Stimulated activated CD4-positive, alpha-beta T cell treated with anti-CD3 and anti-CD28 coated beads, TNF-alpha, amount 100 ng/mL, for 48 hours (primary cell): ENCODE results near the gene TRIM59.
"Not testable (repeated sequence)": the region's sequence is repeated elsewhere in the genome, so short reads cannot be mapped to it uniquely, and the experiment has no call there.

ENCODE experiments used
- DNase-seq, 3 donors: peaks; one replicate each; pipeline ENCODE4 v3.0.0-alpha.2; 2020; ENCODE audit warnings: low read depth in 3 of 3

The TRIM59 gene

GRCh38 chr3:160455846-160456245, 6.3 kb upstream of the TRIM59 start:
- DNase-seq, result no peak

GRCh38 chr3:160454995-160455394, 5.4 kb upstream of the TRIM59 start:
- DNase-seq, result no peak

DNA sequence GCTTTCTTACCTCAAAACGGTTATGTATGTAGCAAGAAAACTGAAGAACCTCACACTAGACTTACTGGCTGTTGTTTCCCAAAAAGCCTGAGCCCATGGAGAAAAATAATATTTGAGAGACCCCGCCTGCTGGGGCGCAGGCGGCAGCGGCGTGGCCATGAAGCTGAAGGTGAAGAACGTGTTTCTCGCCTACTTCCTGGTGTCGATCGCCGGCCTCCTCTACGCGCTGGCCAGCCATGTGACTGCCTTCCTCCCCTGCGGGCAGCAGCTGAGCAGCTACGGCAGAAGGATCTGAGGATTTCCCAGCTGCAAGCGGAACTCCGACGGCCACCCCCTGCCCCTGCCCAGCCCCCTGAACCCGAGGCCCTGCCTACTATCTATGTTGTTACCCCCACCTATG, 2.7 kb upstream of the TRIM59 start:
- not testable (repeated sequence) for DNase-seq

DNA sequence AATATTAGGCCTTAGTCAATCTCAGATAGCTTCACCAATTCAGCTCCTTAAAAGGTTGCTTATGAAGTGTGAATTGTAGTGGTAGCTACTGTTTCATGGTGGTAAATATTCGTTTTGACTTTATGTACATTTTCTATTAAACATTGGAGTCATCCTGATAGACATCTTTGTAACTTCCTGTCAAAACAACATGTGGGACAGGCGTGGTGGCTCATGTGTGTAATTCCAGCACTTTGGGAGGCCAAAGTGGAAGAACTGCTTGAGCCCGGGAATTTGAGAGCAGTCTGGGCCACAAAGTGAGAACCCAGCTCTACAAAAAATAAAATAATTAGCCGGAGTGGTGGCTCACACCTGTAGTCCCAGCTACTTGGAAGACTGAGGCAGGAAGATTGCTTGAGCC, 2.0 kb upstream of the TRIM59 start:
- DNase-seq, result no peak

GRCh38 chr3:160450846-160451245, 1.3 kb upstream of the TRIM59 start:
- no peak for DNase-seq

GRCh38 chr3:160448845-160449635, 546 bp downstream of the TRIM59 start:
- peak in 1 of 3 donors; percentile 38 for DNase-seq

- no peak for DNase-seq
These were observed 2.0 kb downstream of the TRIM59 start for GRCh38 chr3:160447544-160447943.

DNA sequence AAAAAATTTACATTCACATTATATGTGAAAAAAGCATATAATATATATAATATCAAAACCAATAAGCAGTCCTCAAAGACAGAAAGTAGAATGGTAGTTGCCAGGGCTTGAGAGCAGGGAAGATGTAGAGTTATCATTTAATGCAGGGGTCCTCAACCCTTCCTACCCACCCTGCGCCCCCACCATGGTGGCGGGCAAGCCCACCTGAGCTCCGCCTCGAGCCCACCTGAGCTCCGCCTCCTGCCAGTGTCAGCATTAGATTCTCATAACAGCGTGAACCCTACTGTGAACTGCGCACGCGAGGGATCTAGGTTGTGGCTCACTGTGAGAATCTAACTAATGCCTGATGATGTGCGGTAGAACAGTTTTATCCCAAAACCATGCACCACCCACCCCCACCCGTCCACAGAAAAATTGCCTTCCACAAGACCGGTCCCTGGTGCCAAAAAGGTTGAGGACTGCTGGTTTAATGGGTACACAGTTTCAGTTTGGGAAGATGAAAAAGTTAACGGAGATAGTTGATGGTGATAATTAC, 3.0 kb downstream of the TRIM59 start:
- DNase-seq, result no peak

GRCh38 chr3:160445854-160446253, 3.7 kb downstream of the TRIM59 start:
- no peak for DNase-seq

- DNase-seq, result no peak
These were observed 5.2 kb downstream of the TRIM59 start for GRCh38 chr3:160444411-160444810.

- DNase-seq, result no peak
These were observed 8.9 kb downstream of the TRIM59 start for GRCh38 chr3:160440687-160441086.

GRCh38 chr3:160437083-160437455, 12.5 kb downstream of the TRIM59 start:
- DNase-seq, result no peak

DNA sequence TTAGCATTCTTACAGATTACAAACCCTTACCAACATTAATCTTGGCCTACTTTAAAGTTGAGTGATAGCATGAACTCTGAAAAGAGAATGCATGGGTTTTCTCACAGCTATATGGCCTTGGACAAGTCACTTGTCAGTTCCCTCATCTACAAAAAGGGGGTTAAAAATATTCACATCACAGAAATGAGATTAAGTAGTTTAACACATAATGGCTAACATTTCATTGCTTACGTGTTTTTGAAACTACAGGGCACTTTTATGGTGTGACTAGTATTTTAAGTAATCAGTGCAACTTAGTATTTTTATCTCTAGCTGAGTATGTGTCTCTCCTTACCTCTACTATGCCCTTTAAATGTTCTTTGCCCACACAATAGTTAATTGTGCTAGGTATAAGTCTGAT, 13.8 kb downstream of the TRIM59 start:
- DNase-seq, result no peak

DNA sequence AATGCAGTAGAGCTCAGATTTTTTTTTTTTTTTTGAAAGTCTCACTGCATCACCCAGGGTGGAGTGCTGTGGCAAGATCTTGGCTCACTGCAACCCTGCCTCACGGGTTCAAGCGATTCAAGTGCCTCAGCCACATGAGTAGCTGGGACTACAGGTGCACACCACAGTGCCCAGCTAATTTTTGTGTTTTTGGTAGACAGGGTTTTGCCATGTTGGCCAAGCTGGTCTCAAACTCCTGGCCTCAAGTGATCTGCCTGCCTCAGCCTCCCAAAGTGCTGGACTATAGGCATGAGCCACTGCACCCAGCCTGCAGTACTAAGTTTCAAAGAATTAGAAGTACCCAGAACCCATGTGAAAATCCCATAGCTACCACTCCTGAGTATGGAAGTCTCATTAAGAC, 14.5 kb downstream of the TRIM59 start:
- no peak for DNase-seq

GRCh38 chr3:160434071-160434470, 15.5 kb downstream of the TRIM59 start:
- DNase-seq, result no peak

GRCh38 chr3:160427832-160428424, 21.7 kb downstream of the TRIM59 start:
- DNase-seq, result no peak

DNA sequence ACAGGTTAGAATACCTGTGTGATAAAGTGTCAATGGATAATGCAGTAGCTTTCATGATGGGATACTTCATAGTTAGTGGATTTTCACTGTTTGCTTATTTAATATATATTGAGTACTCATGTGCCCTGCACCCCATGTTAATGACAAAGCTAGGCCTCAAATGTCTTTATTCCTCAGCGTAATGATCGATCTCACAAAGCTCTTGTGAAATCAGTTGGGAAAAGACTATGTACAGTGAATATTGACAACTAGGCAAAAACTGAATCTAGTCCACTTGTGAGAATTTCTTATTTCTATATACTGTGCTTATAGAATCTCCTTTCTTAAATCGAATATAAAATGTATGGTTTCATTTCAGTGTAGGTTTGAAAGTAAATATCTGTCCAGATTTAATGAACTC, 32.3 kb downstream of the TRIM59 start:
- no peak for DNase-seq

DNA sequence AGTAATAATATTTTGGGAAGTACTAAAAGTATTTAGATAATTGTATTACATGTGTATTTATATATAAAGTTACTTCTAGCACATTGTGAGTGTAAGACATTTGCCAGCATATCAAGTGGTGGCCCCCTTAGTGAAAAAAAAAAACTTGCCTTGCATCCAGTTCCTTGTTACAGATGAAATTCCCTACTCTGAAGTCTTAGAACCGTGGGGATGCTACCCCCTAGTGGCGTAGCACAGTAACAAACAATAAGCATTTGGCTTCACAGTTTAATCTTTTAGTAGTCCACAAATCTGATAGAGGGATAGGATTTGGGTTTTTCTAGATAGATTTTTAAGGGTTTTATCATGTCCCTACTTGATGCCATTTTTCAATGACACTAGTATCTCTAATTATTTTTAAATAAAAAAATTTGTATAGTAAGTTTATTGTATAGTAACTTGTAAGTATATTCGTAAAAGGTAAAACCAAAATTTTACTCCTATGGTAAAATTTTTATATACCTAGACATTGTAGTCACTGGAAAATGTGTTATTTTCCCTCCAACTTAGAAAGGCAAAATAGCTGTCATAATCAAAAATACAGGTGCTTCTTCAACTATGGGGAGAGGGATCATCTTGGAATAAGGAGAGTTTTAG, 35.9 kb downstream of the TRIM59 start:
- DNase-seq, result peak in 1 of 3 donors; percentile 23

DNA sequence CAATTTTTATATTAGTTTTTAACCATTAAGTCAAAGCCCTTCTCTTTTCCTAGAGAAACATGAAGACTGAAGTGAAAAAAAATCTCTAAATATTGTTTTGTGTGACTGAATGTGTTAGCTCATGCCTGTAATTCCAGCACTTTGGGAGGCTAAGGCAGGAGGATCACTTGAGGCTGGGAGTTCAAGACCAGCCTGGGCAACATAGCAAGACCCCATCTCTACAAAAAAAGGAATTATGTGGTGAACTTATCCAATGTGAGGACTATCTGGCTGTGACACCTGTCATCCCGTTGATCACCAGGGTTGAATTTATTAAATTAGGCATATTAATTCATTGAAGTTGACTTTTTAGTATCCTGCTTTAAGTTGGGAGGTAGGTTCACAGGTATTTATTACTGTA, 37.1 kb downstream of the TRIM59 start:
- no peak for DNase-seq

GRCh38 chr3:160409812-160410610, 39.6 kb downstream of the TRIM59 start:
- no peak for DNase-seq

DNA sequence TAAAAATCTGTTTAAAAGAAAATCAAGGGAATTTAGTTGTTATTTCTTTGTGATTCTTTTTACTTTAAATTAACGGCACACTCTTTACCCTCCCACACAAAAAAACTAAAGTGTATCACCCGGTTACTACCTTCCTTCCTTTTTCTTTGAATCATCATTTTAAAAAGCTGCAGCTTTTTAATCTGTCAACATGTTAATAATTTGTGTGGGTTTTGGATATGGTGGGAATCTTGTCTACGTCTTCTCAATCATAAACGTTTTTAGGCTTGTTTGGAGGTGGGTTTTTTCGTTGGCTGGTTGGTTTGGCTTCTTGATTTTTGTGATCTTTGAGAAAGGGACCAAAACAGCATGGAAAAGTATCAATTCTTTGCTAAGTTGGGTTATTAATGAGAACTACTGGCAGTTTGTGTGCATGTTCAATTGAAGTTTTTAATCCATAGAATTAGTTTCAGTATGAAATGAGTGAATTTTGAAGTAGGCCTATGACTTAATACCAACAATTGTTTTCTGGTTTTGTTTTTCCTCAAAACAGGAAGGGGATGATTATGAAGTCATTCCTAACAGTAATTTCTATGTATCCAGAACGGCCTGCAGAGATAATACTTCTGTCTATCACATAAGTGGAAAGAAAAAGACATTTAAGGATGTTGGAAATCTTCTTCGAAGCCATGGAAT, 45.7 kb downstream of the TRIM59 start:
- DNase-seq, result no peak
